Left ventricle myocardium inferior (tissue), 1 donor: ENCODE data around the gene NCK2. TPM values are rescaled to one million over a fixed set of nuclear protein-coding genes. Genes with fewer than 3 reads are reported as not detected.

Experiments
- DNase-seq: peaks from one replicate; pipeline ENCODE4 v3.0.0-alpha.2; 2020
- H3K27ac ChIP-seq: fragments of 200-600 bp; replicated peaks from 2 replicates; pipeline ENCODE4 v1.8.0; 2021
- H3K27me3 ChIP-seq: fragments of 200-600 bp; 2 replicates; pipeline ENCODE4 v1.8.0; 2021; ENCODE audit warnings: low read depth
- H3K36me3 ChIP-seq: fragments of 200-600 bp; 2 replicates; pipeline ENCODE4 v1.8.0; 2021
- H3K4me1 ChIP-seq: fragments of 200-600 bp; 2 replicates; pipeline ENCODE4 v1.8.0; 2021
- H3K4me3 ChIP-seq: fragments of 200-600 bp; 2 replicates; pipeline ENCODE4 v1.8.0; 2021; ENCODE audit warnings: mild to moderate bottlenecking, moderate library complexity
- H3K9me3 ChIP-seq: fragments of 200-600 bp; replicated peaks from 2 replicates; pipeline ENCODE4 v1.8.0; 2021
- intact Hi-C: fragments of 100-400 bp; cut with micrococcal nuclease; formaldehyde crosslinking; loops from one replicate; pipeline ENCODE4 v1.11.0; 2022
- total RNA-seq: library from RNA; stranded (reverse); fragmentation: NEBNext Ultra II Directional; extraction: Animal tissue kit (Norgen Biotek cat#: 25700); gene quantifications from one replicate; pipeline ENCODE4 v1.2.1, GENCODE V29; 2021
- TF ChIP-seq, protein P1 (sequence below): fragments of 200-600 bp; IDR thresholded peaks from 2 replicates; pipeline ENCODE4 v1.8.0; 2021; ENCODE audit warnings: antibody characterized with exemption, mild to moderate bottlenecking, borderline replicate concordance
- donor health status: DM: no; HTN: yes; CAD: no; lungs with severe emphysema.

NCK2 gene
- total RNA-seq, 1 donor from 2014 or later = 24.7 TPM

DNA sequence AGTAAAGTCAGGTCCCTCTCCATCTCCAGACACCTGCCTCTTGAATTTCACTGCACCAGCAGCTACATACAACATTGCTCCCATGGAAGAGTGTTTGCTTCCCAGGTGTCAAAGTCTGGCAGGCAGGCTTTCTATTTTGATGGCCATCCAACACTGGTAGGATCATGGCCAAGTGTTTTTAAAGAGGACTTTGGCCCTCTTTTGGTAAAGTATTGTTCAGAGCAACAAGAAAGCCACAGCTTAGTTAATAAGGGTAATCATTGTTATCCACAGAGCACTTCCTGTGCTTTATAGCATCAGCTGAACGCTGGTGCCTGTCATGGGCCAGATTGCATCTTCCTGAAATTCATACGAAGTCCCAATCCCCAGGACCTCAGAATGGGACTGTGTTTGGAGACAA is 133.2 kb downstream of the NCK2 start:
- Histone ChIP-seq H3K27me3 (no peaks in the 10 kb centered on the region), H3K4me3 (no peak overlapping the region), H3K9me3 (peaks cover 7% of the 10 kb centered on the region), H3K27ac (no peak overlapping the region), H3K4me1 (peaks cover 47% of the 10 kb centered on the region), H3K36me3 (peaks cover 15% of the 10 kb centered on the region)
- intact Hi-C loops = no loop called here
- DNase-seq = no peak
- TF ChIP-seq, protein P1, sequence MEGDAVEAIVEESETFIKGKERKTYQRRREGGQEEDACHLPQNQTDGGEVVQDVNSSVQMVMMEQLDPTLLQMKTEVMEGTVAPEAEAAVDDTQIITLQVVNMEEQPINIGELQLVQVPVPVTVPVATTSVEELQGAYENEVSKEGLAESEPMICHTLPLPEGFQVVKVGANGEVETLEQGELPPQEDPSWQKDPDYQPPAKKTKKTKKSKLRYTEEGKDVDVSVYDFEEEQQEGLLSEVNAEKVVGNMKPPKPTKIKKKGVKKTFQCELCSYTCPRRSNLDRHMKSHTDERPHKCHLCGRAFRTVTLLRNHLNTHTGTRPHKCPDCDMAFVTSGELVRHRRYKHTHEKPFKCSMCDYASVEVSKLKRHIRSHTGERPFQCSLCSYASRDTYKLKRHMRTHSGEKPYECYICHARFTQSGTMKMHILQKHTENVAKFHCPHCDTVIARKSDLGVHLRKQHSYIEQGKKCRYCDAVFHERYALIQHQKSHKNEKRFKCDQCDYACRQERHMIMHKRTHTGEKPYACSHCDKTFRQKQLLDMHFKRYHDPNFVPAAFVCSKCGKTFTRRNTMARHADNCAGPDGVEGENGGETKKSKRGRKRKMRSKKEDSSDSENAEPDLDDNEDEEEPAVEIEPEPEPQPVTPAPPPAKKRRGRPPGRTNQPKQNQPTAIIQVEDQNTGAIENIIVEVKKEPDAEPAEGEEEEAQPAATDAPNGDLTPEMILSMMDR = no peak

DNA sequence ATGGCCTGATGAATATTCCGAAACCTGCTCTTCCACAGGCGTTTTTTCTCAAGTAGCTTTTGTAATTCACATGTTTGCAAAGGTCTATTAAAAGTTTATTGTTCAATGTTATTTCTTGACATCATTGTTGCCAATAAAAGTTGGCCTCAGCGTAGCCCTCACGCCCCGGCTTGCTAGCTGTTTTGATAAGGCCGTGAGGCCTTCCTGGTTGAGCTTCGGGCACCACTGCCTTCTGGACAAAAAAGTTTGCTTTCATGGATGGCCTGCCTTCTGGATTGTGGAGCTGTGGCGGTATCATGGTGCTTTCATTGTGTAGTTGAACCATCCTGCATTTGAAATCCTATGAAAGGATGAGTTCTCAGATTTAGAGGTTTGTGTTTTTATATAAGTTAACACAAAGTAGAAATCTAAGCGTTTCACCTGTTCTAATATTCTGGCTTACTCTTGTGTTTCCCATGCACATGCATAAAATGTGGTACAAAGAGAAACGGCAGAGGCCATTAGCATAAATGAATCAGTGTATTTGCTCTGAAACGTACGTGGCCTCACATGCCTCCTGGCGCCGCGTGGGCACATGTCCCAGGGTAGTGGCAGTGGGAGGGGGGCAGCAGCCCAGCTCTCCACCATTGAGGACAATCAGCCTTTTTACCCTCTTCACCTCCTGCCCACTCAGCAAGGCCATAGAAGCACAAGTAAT is 134.5 kb downstream of the NCK2 start:
- H3K9me3 ChIP-seq = peaks cover 7% of the 10 kb centered on the region
- no peak for DNase-seq
- peaks cover 48% of the 10 kb centered on the region for H3K4me1 ChIP-seq
- H3K4me3 ChIP-seq = no peak overlapping the region
- no peaks in the 10 kb centered on the region for H3K27me3 ChIP-seq
- TF ChIP-seq, protein P1 = no peak
- no peak overlapping the region for H3K27ac ChIP-seq
- H3K36me3 ChIP-seq = peaks cover 15% of the 10 kb centered on the region
- intact Hi-C loops = no loop called here

GRCh38 chr2:105879803-105880300 is 135.1 kb downstream of the NCK2 start:
- no peak for DNase-seq
- intact Hi-C loops = loop anchor here (10.0 kb wide), 1 partner anchor 85 kb away; no protein-coding TSS in a partner anchor
- Histone ChIP-seq H3K9me3 (peaks cover 7% of the 10 kb centered on the region), H3K27ac (no peak overlapping the region), H3K4me1 (peaks cover 48% of the 10 kb centered on the region), H3K36me3 (peaks cover 15% of the 10 kb centered on the region), H3K27me3 (no peaks in the 10 kb centered on the region), H3K4me3 (no peak overlapping the region)
- TF ChIP-seq, protein P1 = no peak

DNA sequence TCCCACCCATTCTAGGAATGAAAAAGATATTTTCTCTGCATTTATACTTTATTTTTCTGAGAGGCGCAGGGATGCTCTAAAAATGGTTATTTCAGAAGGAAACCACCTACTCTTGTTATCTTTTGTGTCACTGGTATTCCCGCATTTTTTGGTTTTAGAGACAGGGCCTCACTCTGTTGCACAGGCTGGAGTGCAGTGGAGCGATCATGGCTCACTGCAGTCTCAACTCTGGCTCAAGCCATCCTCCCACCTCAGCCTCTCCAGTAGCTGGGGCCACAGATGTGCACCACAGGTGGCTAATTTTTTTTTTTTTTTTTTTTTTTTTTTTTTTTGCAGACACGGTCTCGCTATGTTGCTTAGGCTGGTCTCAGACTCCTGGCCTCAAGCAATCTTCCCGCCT is 135.9 kb downstream of the NCK2 start:
- no peak for DNase-seq
- Histone ChIP-seq H3K4me3 (no peak overlapping the region), H3K9me3 (peaks cover 7% of the 10 kb centered on the region), H3K27me3 (no peaks in the 10 kb centered on the region), H3K4me1 (peaks cover 50% of the 10 kb centered on the region), H3K27ac (no peak overlapping the region), H3K36me3 (peaks cover 15% of the 10 kb centered on the region)
- intact Hi-C loops = loop anchor here (10.0 kb wide), 1 partner anchor 86 kb away; no protein-coding TSS in a partner anchor
- TF ChIP-seq, protein P1 = no peak

- intact Hi-C loops = loop anchor here (10.0 kb wide), 1 partner anchor 87 kb away; no protein-coding TSS in a partner anchor
- H3K9me3 ChIP-seq = peaks cover 7% of the 10 kb centered on the region
- no peak overlapping the region for H3K4me3 ChIP-seq
- no peak overlapping the region for H3K27ac ChIP-seq
- TF ChIP-seq, protein P1 = no peak
- H3K4me1 ChIP-seq = peaks cover 59% of the 10 kb centered on the region
- H3K27me3 ChIP-seq = no peaks in the 10 kb centered on the region
- no peak for DNase-seq
- peaks cover 15% of the 10 kb centered on the region for H3K36me3 ChIP-seq
Measured at GRCh38 chr2:105881286-105882136, 136.8 kb downstream of the NCK2 start.
